ENCODE results near the gene VMP1.
"Not testable (repeated sequence)": the region's sequence is repeated elsewhere in the genome, so short reads cannot be mapped to it uniquely, and the experiment has no call there.

Gene VMP1

DNA sequence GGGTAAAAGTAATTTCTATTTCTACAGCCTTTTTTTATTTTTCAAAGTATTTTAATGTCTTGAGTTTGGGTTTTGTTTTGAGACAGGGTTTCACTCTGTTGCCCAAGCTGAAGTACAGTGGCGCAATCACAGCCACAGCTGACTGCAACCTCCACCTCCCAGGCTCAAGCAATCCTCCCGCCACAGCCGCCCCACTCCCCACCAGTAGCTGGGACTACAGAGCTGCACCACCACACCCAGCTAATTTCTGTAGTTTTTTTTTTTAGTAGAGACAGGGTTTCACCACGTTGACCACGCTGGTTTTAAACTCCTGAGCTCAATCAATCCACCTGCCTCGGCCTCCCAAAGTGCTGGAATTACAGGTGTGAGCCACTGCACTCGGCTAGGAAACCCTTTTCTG, 141.3 kb downstream of the VMP1 start:
- H3K27me3 ChIP-seq (ENCODE audit: insufficient read depth, low read length, poor library complexity) = no peaks in the 10 kb centered on the region
- H3K4ac ChIP-seq (ENCODE audit: low read depth, low read length) = no peak overlapping the region
- no peak overlapping the region for H2BK120ac ChIP-seq (ENCODE audit: low read depth, low read length)
- H3K9ac ChIP-seq (ENCODE audit: low read length) = no peak overlapping the region
- no peak overlapping the region for H3K18ac ChIP-seq (ENCODE audit: low read length)
- H4K8ac ChIP-seq (ENCODE audit: low read depth, low read length) = no peak overlapping the region
- H3K4me3 ChIP-seq (ENCODE audit: low read length) = no peak overlapping the region
- H3K56ac ChIP-seq (ENCODE audit: low read length) = no peak overlapping the region
- H4K5ac ChIP-seq (ENCODE audit: low read length) = no peak overlapping the region
- H3K4me1 ChIP-seq (ENCODE audit: control insufficient read depth, low read depth, low read length) = peaks cover 6% of the 10 kb centered on the region
- H3K27ac ChIP-seq (ENCODE audit: low read depth, low read length) = no peak overlapping the region
- H3K23ac ChIP-seq (ENCODE audit: low read length) = no peak overlapping the region
- no peak overlapping the region for H2BK5ac ChIP-seq (ENCODE audit: low read length)
- H2AK5ac ChIP-seq (ENCODE audit: low read length) = no peak overlapping the region
- H2BK15ac ChIP-seq (replicated peaks; ENCODE audit: low read depth) = no peak overlapping the region
- no CpG with 5 or more reads among the region's 7 CpGs for WGBS (ENCODE audit: extremely low coverage, insufficient coverage, low lambda C conversion rate)
- DNase-seq = no peak
- H3K79me2 ChIP-seq (ENCODE audit: control insufficient read depth, insufficient read depth, low read length) = no peaks in the 10 kb centered on the region
- no peaks in the 10 kb centered on the region for H3K36me3 ChIP-seq (ENCODE audit: control insufficient read depth, insufficient read depth, low read length)
- H3K79me1 ChIP-seq (ENCODE audit: low read length) = no peaks in the 10 kb centered on the region
- no peak overlapping the region for H3K4me2 ChIP-seq (ENCODE audit: low read length)

DNA sequence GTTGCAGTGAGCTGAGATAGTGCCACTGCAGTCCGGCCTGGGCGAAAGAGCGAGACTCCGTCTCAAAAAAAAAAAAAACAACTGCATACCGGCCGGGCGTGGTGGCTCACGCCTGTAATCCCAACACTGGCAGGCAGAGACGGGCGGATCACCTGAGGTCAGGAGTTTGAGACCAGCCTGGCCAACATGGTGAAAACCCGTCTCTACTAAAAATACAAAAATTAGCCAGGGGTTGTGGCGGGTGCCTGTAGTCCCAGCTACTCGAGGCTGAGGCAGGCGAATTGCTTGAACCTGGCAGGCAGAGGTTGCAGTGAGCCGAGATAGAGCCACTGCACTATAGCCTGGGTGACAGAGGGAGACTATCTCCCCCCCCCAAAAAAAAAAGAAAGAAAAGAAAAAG, 142.9 kb downstream of the VMP1 start:
- H2BK120ac ChIP-seq (ENCODE audit: low read depth, low read length); H3K4me3 ChIP-seq (ENCODE audit: low read length); H3K36me3 ChIP-seq (ENCODE audit: control insufficient read depth, insufficient read depth, low read length); H3K4me2 ChIP-seq (ENCODE audit: low read length); H3K27ac ChIP-seq (ENCODE audit: low read depth, low read length); H3K79me2 ChIP-seq (ENCODE audit: control insufficient read depth, insufficient read depth, low read length); H2BK15ac ChIP-seq (replicated peaks; ENCODE audit: low read depth); H2AK5ac ChIP-seq (ENCODE audit: low read length); H3K23ac ChIP-seq (ENCODE audit: low read length); H3K18ac ChIP-seq (ENCODE audit: low read length); H3K4ac ChIP-seq (ENCODE audit: low read depth, low read length); H3K56ac ChIP-seq (ENCODE audit: low read length); H3K4me1 ChIP-seq (ENCODE audit: control insufficient read depth, low read depth, low read length); H3K79me1 ChIP-seq (ENCODE audit: low read length); DNase-seq; H3K27me3 ChIP-seq (ENCODE audit: insufficient read depth, low read length, poor library complexity); H2BK5ac ChIP-seq (ENCODE audit: low read length); H3K9ac ChIP-seq (ENCODE audit: low read length); H4K5ac ChIP-seq (ENCODE audit: low read length); H4K8ac ChIP-seq (ENCODE audit: low read depth, low read length): not testable (repeated sequence)
- no CpG with 5 or more reads among the region's 15 CpGs for WGBS (ENCODE audit: extremely low coverage, insufficient coverage, low lambda C conversion rate)

DNA sequence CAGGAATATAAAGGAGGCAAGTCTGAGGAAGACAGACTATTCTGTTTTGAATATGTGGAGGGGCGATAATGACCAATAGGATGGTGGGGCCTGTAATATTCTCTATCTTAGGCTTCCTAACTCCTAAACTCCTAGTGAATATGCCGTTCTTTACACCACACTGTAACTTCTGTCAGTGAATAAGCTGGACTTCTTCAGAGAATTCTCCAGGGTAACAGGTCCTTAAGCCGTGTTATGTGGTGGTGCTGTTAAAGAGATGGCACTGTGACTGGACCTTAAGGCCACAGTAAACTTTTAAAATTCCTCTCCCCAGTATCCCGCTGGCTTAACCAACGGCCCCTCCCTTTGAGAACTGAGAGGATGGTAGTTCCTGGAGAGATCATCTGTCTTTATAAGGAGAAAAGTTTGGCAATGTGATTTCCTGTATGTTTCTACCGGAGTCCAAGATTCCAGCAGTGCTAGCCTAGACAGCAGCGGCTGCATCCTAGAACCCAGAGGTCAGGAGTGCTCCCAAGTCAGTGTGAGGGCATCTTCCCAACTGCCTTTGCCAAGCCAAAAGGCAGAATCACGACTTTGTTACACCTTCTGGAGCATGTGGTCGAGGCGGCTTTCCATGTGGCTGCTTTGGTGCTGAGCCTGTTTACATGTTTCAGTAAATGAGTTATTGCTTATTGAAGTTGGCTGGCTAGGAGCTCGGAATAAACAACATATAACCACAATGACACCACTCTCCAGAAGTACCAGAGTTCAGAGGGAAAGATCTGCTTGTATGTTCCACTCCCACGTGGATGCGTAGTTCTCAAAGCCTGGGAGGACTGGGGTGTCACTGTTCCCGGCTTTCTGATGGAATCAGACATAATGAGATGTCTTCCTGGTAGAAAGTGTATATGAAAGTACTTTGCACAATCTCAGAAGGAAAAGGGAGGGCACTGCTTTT, 144.3 kb downstream of the VMP1 start:
- Histone ChIP-seq H4K8ac (ENCODE audit: low read depth, low read length) (no peak overlapping the region), H3K79me1 (ENCODE audit: low read length) (no peaks in the 10 kb centered on the region), H3K9ac (ENCODE audit: low read length) (no peak overlapping the region), H2AK5ac (ENCODE audit: low read length) (no peak overlapping the region), H3K4me3 (ENCODE audit: low read length) (no peak overlapping the region), H3K4me1 (ENCODE audit: control insufficient read depth, low read depth, low read length) (peaks cover 1% of the 10 kb centered on the region), H2BK5ac (ENCODE audit: low read length) (no peak overlapping the region), H3K27ac (ENCODE audit: low read depth, low read length) (no peak overlapping the region), H3K4me2 (ENCODE audit: low read length) (no peak overlapping the region), H3K79me2 (ENCODE audit: control insufficient read depth, insufficient read depth, low read length) (no peaks in the 10 kb centered on the region), H3K18ac (ENCODE audit: low read length) (no peak overlapping the region), H3K27me3 (ENCODE audit: insufficient read depth, low read length, poor library complexity) (no peaks in the 10 kb centered on the region), H3K4ac (ENCODE audit: low read depth, low read length) (no peak overlapping the region), H3K36me3 (ENCODE audit: control insufficient read depth, insufficient read depth, low read length) (no peaks in the 10 kb centered on the region), H3K23ac (ENCODE audit: low read length) (no peak overlapping the region), H2BK120ac (ENCODE audit: low read depth, low read length) (no peak overlapping the region), H3K56ac (ENCODE audit: low read length) (no peak overlapping the region), H4K5ac (ENCODE audit: low read length) (no peak overlapping the region), H2BK15ac (replicated peaks; ENCODE audit: low read depth) (no peak overlapping the region)
- DNase-seq = no peak
- no CpG with 5 or more reads among the region's 14 CpGs for WGBS (ENCODE audit: extremely low coverage, insufficient coverage, low lambda C conversion rate)

DNA sequence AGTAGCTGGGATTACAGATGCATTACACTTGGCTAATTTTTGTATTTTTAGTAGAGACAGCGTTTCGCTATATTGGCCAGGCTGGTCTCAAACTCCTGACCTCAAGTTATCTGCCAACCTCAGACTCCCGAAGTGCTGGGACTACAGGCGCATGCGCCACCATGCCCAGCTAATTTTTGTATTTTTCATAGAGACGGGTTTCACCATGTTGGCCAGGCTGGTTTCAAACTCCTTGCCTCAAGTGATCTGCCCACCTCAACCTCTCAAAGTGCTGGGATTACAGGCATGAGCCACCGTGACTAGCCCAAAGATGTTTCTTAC, 145.4 kb downstream of the VMP1 start:
- not testable (repeated sequence) for H3K4me1 ChIP-seq (ENCODE audit: control insufficient read depth, low read depth, low read length); H4K5ac ChIP-seq (ENCODE audit: low read length); H3K9ac ChIP-seq (ENCODE audit: low read length); H3K79me1 ChIP-seq (ENCODE audit: low read length); H3K36me3 ChIP-seq (ENCODE audit: control insufficient read depth, insufficient read depth, low read length); DNase-seq; H3K27ac ChIP-seq (ENCODE audit: low read depth, low read length); H3K4ac ChIP-seq (ENCODE audit: low read depth, low read length); H2BK15ac ChIP-seq (replicated peaks; ENCODE audit: low read depth); H3K79me2 ChIP-seq (ENCODE audit: control insufficient read depth, insufficient read depth, low read length); H2AK5ac ChIP-seq (ENCODE audit: low read length); H3K4me3 ChIP-seq (ENCODE audit: low read length); H3K18ac ChIP-seq (ENCODE audit: low read length); H3K4me2 ChIP-seq (ENCODE audit: low read length); H4K8ac ChIP-seq (ENCODE audit: low read depth, low read length); H3K27me3 ChIP-seq (ENCODE audit: insufficient read depth, low read length, poor library complexity); H3K23ac ChIP-seq (ENCODE audit: low read length); H2BK5ac ChIP-seq (ENCODE audit: low read length); H2BK120ac ChIP-seq (ENCODE audit: low read depth, low read length)
- H3K56ac ChIP-seq (ENCODE audit: low read length) = peak overlapping the region; percentile 46
- no CpG with 5 or more reads among the region's 7 CpGs for whole genome bisulfite sequencing (ENCODE audit: extremely low coverage, insufficient coverage, low lambda C conversion rate)

DNA sequence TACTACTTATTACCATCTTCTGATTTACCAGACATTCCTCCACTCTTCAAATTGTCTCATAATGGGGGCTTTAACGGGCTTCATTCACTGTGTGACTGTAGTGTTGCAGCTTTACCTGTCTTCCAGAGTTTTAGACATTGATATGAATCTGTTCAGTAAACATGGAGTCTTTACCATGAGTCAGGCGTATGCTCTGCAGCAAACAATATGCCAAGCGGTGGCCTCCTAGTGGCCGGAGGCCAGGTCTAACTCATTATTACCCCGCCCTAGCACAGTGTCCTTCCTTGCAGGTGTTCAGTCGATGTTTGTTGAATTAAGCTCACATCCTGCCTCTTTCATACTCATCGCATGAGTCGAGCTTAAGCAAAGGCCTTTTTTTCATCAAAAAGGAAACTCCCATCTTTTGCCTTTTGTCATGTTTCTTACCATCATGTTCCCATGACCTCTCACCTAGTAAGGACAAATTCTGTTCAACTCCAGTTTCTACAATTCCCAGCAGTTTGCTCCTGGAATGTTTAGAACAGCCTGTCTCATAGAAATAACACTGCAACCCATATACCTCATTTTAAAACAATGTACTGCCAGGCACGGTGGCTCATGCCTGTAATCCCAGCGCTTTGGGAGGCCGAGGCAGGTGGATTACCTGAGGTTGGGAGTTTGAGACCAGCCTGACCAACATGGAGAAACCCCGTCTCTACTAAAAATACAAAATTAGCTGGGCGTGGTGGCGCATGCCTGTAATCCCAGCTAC, 145.9 kb downstream of the VMP1 start:
- no CpG with 5 or more reads among the region's 14 CpGs for WGBS (ENCODE audit: extremely low coverage, insufficient coverage, low lambda C conversion rate)
- no peak overlapping the region for H4K8ac ChIP-seq (ENCODE audit: low read depth, low read length)

More for the DNA sequence above, 145.9 kb downstream of the VMP1 start:
- Histone ChIP-seq H3K4me1 (ENCODE audit: control insufficient read depth, low read depth, low read length) (peaks cover 2% of the 10 kb centered on the region), H2BK120ac (ENCODE audit: low read depth, low read length) (no peak overlapping the region), H2BK15ac (replicated peaks; ENCODE audit: low read depth) (no peak overlapping the region), H3K4ac (ENCODE audit: low read depth, low read length) (no peak overlapping the region), H3K56ac (ENCODE audit: low read length) (peak overlapping the region; percentile 46), H3K79me2 (ENCODE audit: control insufficient read depth, insufficient read depth, low read length) (no peaks in the 10 kb centered on the region), H3K27me3 (ENCODE audit: insufficient read depth, low read length, poor library complexity) (no peaks in the 10 kb centered on the region), H2AK5ac (ENCODE audit: low read length) (no peak overlapping the region), H2BK5ac (ENCODE audit: low read length) (no peak overlapping the region), H3K36me3 (ENCODE audit: control insufficient read depth, insufficient read depth, low read length) (no peaks in the 10 kb centered on the region), H3K79me1 (ENCODE audit: low read length) (no peaks in the 10 kb centered on the region), H4K5ac (ENCODE audit: low read length) (no peak overlapping the region), H3K23ac (ENCODE audit: low read length) (no peak overlapping the region), H3K4me3 (ENCODE audit: low read length) (no peak overlapping the region), H3K18ac (ENCODE audit: low read length) (no peak overlapping the region), H3K4me2 (ENCODE audit: low read length) (no peak overlapping the region), H3K27ac (ENCODE audit: low read depth, low read length) (no peak overlapping the region), H3K9ac (ENCODE audit: low read length) (no peak overlapping the region)
- peak; percentile 72 for DNase-seq
